ENCODE results near the gene EFHC1. TPM values are rescaled to one million over a fixed set of nuclear protein-coding genes. Genes with fewer than 3 reads are reported as not detected.

The EFHC1 gene
- total RNA-seq, 6 experiments from 2014 or later: 3.6 to 10.4 (median 6.0) TPM

DNA sequence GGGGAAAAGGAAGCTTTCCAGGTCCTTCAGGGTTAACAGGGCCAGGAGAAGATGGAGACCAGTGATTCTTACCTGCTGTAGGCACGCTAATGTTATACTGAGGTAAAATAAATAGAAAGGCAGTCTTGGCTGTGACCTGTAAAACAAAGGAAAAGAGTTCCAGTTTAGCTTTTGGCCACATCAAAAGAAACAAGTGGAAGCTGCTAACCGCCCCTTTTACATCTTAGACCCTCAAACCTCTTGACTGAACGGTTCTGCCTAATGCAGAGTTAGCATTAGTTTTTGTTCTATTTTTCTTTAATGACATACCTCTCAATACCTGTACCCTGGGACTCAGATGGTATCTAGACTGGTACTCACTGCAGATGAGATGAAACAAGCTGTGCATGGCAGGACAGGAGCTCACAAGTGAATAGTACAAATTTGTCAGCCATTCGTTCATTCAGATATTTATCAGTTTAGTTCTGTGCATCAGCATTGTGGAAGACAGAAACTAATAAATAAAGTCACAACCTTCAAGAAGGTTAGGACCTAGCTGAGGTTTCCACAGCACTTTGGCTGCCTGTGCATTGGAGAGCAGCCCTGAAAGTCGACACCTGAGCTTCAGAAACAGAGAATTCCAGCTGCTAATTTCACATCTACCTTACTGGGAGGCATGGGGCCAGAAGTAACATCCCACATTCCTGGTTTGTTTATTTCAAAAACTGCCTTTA lies 115.7 kb downstream of the EFHC1 start:
- ATAC-seq: no peak
- H3K27ac ChIP-seq: no peak overlapping the region

DNA sequence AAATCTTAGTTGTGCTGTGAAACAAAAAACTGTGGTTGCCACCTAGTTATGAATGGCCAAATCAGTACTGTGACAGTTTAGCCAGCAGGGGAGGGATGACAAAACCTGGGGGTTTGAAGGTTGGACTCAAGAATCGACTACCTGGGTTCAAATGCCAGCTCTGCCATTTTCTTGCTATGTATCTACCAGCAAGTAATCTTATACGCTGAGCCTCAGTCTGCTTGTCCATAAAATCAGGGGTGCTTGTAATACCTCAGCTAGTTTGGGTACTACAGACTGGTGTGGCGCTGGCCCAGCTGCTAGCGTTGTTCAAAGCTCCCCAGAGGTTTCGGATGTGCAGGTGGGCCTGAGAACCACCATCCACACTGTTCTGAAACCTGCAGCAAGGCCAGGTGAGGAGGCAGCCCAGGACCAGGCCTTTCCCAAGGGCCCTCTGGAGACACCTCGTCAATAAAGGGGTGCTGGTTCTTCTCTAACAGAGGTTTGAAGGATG lies 116.3 kb downstream of the EFHC1 start:
- H3K36me3 ChIP-seq: no peaks in the 10 kb centered on the region
- TF ChIP-seq, protein P1, sequence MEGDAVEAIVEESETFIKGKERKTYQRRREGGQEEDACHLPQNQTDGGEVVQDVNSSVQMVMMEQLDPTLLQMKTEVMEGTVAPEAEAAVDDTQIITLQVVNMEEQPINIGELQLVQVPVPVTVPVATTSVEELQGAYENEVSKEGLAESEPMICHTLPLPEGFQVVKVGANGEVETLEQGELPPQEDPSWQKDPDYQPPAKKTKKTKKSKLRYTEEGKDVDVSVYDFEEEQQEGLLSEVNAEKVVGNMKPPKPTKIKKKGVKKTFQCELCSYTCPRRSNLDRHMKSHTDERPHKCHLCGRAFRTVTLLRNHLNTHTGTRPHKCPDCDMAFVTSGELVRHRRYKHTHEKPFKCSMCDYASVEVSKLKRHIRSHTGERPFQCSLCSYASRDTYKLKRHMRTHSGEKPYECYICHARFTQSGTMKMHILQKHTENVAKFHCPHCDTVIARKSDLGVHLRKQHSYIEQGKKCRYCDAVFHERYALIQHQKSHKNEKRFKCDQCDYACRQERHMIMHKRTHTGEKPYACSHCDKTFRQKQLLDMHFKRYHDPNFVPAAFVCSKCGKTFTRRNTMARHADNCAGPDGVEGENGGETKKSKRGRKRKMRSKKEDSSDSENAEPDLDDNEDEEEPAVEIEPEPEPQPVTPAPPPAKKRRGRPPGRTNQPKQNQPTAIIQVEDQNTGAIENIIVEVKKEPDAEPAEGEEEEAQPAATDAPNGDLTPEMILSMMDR (IDR thresholded peaks at IDR 0.05): no peak
- TF ChIP-seq POLR2A (IDR thresholded peaks at IDR 0.05): no peak
- H3K27ac ChIP-seq: no peak overlapping the region
- no peaks in the 10 kb centered on the region for H3K9me3 ChIP-seq
- no peaks in the 10 kb centered on the region for H3K27me3 ChIP-seq
- ATAC-seq (no peak), DNase-seq (no peak)
- WGBS (ENCODE audit: insufficient coverage, low coverage, low lambda C conversion rate, missing lambda C conversion rate): 83% methylated on average over 4 of the region's 6 CpGs
- no peak overlapping the region for H3K4me3 ChIP-seq
- intact Hi-C loops (cut with DNase I): no loop called here
- peaks cover 0 to 2% (median 0%) of the 10 kb centered on the region in 4 donors for H3K4me1 ChIP-seq

More for the DNA sequence above, 115.7 kb downstream of the EFHC1 start:
- Histone ChIP-seq H3K9me3 (no peaks in the 10 kb centered on the region), H3K4me3 (no peak overlapping the region), H3K4me1 (no peaks in the 10 kb centered on the region), H3K27me3 (no peaks in the 10 kb centered on the region), H3K36me3 (no peaks in the 10 kb centered on the region)
- WGBS (ENCODE audit: insufficient coverage, low coverage, low lambda C conversion rate, missing lambda C conversion rate): 72% methylated on average over 5 of the region's 5 CpGs
- no peak for TF ChIP-seq POLR2A (IDR thresholded peaks at IDR 0.05)
- TF ChIP-seq, protein P1 (IDR thresholded peaks at IDR 0.05): no peak
- intact Hi-C loops (cut with DNase I): no loop called here
- DNase-seq: no peak

GRCh38 chr6:52537001-52537753 lies 117.0 kb downstream of the EFHC1 start:
- ATAC-seq: peak in 2 of 4 donors; percentile 12 to 24
- no peak overlapping the region for H3K27ac ChIP-seq
- H3K36me3 ChIP-seq: no peaks in the 10 kb centered on the region
- DNase-seq: no peak
- intact Hi-C loops (cut with DNase I): no loop called here
- no peaks in the 10 kb centered on the region for H3K9me3 ChIP-seq
- TF ChIP-seq, protein P1 (IDR thresholded peaks at IDR 0.05): no peak
- TF ChIP-seq POLR2A (IDR thresholded peaks at IDR 0.05): no peak
- 73% methylated on average over 7 of the region's 8 CpGs for WGBS (ENCODE audit: insufficient coverage, low coverage, low lambda C conversion rate, missing lambda C conversion rate)
- peaks cover 0 to 6% (median 0%) of the 10 kb centered on the region in 4 donors for H3K4me1 ChIP-seq
- H3K4me3 ChIP-seq: no peak overlapping the region
- H3K27me3 ChIP-seq: no peaks in the 10 kb centered on the region

GRCh38 chr6:52538252-52538900 lies 118.2 kb downstream of the EFHC1 start:
- Histone ChIP-seq H3K36me3 (no peaks in the 10 kb centered on the region), H3K4me3 (no peak overlapping the region), H3K27me3 (no peaks in the 10 kb centered on the region), H3K4me1 (peaks cover 0 to 16% (median 6%) of the 10 kb centered on the region in 4 donors), H3K27ac (no peak overlapping the region), H3K9me3 (no peaks in the 10 kb centered on the region)
- DNase-seq (no peak), ATAC-seq (no peak)
- intact Hi-C loops (cut with DNase I): no loop called here
- TF ChIP-seq, protein P1 (IDR thresholded peaks at IDR 0.05): no peak
- no peak for TF ChIP-seq POLR2A (IDR thresholded peaks at IDR 0.05)
- WGBS (ENCODE audit: insufficient coverage, low coverage, low lambda C conversion rate, missing lambda C conversion rate): 100% methylated on average over 3 of the region's 5 CpGs
